Transverse colon (tissue), 4 donors: ENCODE measurements around the gene SLC23A1. TPM values are rescaled to one million over a fixed set of nuclear protein-coding genes. Genes with fewer than 3 reads are reported as not detected.

ENCODE experiments used
- DNase-seq: peaks from one replicate; pipeline ENCODE4 v3.0.0-alpha.2; 2019
- H3K27ac ChIP-seq, 4 donors: fragments of 200-600 bp; sonication (generic); 2 replicates each; pipeline ENCODE4 v1.5.1; 2016 to 2018; ENCODE audit warnings: inconsistent platforms in 4 of 4
- H3K27me3 ChIP-seq: fragments of 200-600 bp; sonication (generic); 2 replicates; pipeline ENCODE4 v1.5.1; 2017; ENCODE audit warnings: inconsistent platforms
- H3K36me3 ChIP-seq, 4 donors: fragments of 200-600 bp; sonication (generic); 2 replicates each; pipeline ENCODE4 v1.5.1; 2017 to 2019; ENCODE audit warnings: inconsistent platforms in 4 of 4
- H3K4me1 ChIP-seq, 4 donors: fragments of 200-600 bp; sonication (generic); 2 replicates each; pipeline ENCODE4 v1.5.1; 2017 to 2020; ENCODE audit warnings: inconsistent platforms in 4 of 4
- H3K4me3 ChIP-seq, 4 donors: fragments of 200-600 bp; sonication (generic); 1 replicate in 1 of 4; 2 replicates in 3 of 4; pipeline versions ENCODE4 v1.5.1 to v1.6.1; 2017 to 2019; ENCODE audit warnings: inconsistent platforms in 4 of 4
- H3K9me3 ChIP-seq, 2 donors: fragments of 200-600 bp; sonication (generic); 2 replicates each; pipeline ENCODE4 v1.5.1; 2017 to 2019; ENCODE audit warnings: inconsistent platforms in 2 of 2
- EP300 ChIP-seq: sonication (generic); formaldehyde crosslinking; IDR thresholded peaks from one replicate; pipeline ENCODE4 v1.6.1; 2017; ENCODE audit warnings: antibody characterized with exemption, low read depth
- POLR2A ChIP-seq: fragments of 450-650 bp; IDR thresholded peaks from one replicate; pipeline ENCODE4 v1.6.1; 2016; ENCODE audit warnings: antibody characterized with exemption, mild to moderate bottlenecking, moderate library complexity
- POLR2AphosphoS5 ChIP-seq, 3 donors: sonication (generic); formaldehyde crosslinking; IDR thresholded peaks; one replicate each; pipeline ENCODE4 v1.6.1; 2016; ENCODE audit warnings: antibody characterized with exemption in 3 of 3
- WGBS, 2 donors: methylation state at CpG; one replicate each; pipeline ENCODE4 v1.1.5; 2018; ENCODE audit warnings: low coverage in 1 of 2; 5-methylcytosine and 5-hydroxymethylcytosine counted together
- in situ Hi-C, 4 donors: fragments of 200-750 bp; cut with MboI; loops; one replicate each; pipeline versions ENCODE4 v1.15.0 to v1.15.1; 2017; ENCODE audit warnings: low sequenced_read_pairs in 3 of 4, low pct_ligation_motif_present in 1 of 4, low pct_unique_long_range_greater_than_20kb in 1 of 4
- intact Hi-C: fragments of 100-400 bp; cut with DNase I; formaldehyde crosslinking; loops from one replicate; pipeline ENCODE4 v1.15.1; 2023; ENCODE audit warnings: low total_unique reads
- total RNA-seq, 4 donors: library from RNA; depleted of rRNA; stranded (reverse); fragments of >200 nt; gene quantifications; one replicate each; pipeline ENCODE4 v1.1.0, GENCODE V29; 2016
- TF ChIP-seq, protein P1 (sequence below), 5 experiments: fragments of 200-600 bp in 3 of 5; fragments of 450-650 bp in 2 of 5; sonication (generic) in 3 of 5; IDR thresholded peaks; 1 replicate in 2 of 5; 2 replicates in 3 of 5; pipeline ENCODE4 v1.5.1; 2016 to 2017; ENCODE audit warnings: antibody characterized with exemption in 5 of 5, inconsistent platforms in 3 of 5, mild to moderate bottlenecking in 2 of 5, moderate library complexity in 1 of 5

SLC23A1 gene
- total RNA-seq, 4 donors from 2014 or later, result 0.80 to 9.5 (median 7.4) TPM; not detected in 1

DNA sequence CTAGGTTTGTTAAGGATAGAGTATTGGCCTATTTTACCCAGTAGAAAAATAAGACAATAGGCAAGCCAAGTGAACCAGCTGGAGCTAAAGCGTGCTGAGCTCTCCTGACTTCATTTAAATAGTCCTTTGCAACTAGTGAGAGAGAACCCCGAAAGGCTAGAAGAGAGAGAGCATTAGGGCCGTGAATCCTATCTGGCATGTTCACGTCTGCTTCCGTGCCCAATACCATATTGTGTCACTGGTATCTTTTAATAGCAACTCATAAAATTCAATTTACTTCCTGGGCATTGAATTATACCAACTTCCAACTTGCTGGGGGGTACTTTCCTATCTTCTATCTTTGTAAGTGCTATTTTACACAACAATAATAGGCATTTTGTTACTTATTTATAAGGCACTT lies 42.4 kb upstream of the SLC23A1 start:
- WGBS, 2 donors, result 53 to 83% methylated on average over 3 to 5 of the region's 5 CpGs
- H3K27me3 ChIP-seq, result no peaks in the 10 kb centered on the region
- in situ Hi-C loops (loop anchor here (5.0 to 25.0 kb wide), 4 partner anchors 79 to 337 kb away; no protein-coding TSS in a partner anchor), intact Hi-C loops (loop anchor here (10.0 kb wide), 1 partner anchor 339 kb away; no protein-coding TSS in a partner anchor)
- no peak overlapping the region for H3K4me3 ChIP-seq
- no peak overlapping the region for H3K27ac ChIP-seq
- TF ChIP-seq, protein P1, sequence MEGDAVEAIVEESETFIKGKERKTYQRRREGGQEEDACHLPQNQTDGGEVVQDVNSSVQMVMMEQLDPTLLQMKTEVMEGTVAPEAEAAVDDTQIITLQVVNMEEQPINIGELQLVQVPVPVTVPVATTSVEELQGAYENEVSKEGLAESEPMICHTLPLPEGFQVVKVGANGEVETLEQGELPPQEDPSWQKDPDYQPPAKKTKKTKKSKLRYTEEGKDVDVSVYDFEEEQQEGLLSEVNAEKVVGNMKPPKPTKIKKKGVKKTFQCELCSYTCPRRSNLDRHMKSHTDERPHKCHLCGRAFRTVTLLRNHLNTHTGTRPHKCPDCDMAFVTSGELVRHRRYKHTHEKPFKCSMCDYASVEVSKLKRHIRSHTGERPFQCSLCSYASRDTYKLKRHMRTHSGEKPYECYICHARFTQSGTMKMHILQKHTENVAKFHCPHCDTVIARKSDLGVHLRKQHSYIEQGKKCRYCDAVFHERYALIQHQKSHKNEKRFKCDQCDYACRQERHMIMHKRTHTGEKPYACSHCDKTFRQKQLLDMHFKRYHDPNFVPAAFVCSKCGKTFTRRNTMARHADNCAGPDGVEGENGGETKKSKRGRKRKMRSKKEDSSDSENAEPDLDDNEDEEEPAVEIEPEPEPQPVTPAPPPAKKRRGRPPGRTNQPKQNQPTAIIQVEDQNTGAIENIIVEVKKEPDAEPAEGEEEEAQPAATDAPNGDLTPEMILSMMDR (IDR thresholded peaks at IDR 0.05), result no peak
- no peak for TF ChIP-seq POLR2A
- no peak for TF ChIP-seq EP300
- TF ChIP-seq POLR2AphosphoS5 (IDR thresholded peaks at IDR 0.05), result no peak
- H3K36me3 ChIP-seq, result peaks cover 0 to 2% (median 0%) of the 10 kb centered on the region in 4 donors
- H3K4me1 ChIP-seq, result no peaks in the 10 kb centered on the region
- no peaks in the 10 kb centered on the region for H3K9me3 ChIP-seq
- no peak for DNase-seq

DNA sequence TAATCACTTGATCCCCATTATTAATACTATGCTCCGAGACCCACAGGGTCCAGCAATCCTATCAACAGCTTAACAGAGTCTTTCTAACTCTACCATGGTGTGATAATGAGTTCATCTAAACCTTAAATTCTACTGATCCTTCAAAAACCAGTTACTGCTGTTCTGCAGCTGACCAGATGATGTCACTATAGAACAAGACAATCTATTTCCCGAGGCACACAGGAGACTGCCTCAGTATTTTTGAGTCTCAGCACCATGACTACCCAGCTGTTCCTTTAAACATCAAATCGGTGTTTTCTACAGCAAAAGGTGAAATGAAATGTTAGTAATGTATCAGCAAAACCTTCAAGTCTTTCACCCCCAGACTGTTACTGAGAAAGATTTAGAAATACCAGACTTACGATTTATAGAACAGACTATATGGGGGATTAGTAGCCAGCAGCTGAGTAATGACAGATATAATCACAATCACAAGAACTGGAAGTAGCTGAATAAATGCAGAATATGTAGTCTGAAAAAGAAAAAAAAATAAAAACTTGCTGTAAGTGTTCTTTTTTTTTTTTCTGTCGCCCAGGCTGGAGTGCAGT lies 39.3 kb upstream of the SLC23A1 start:
- in situ Hi-C loops, result loop anchor here in 3 of 4 donors (5.0 to 10.0 kb wide), 3 partner anchors 82 to 95 kb away; no protein-coding TSS in a partner anchor
- Histone ChIP-seq H3K36me3 (peaks cover 0 to 2% (median 0%) of the 10 kb centered on the region in 4 donors), H3K4me1 (peaks cover 8 to 28% (median 12%) of the 10 kb centered on the region in 4 donors), H3K27me3 (no peaks in the 10 kb centered on the region), H3K27ac (no peak overlapping the region), H3K9me3 (no peaks in the 10 kb centered on the region), H3K4me3 (no peak overlapping the region)
- intact Hi-C loops, result loop anchor here (5.0 to 10.0 kb wide), 2 partner anchors 90 to 342 kb away; no protein-coding TSS in a partner anchor
- 38 to 61% methylated on average over 4 to 5 of the region's 5 CpGs for WGBS, 2 donors
- no peak for DNase-seq
- no peak for TF ChIP-seq POLR2AphosphoS5 (IDR thresholded peaks at IDR 0.05)
- TF ChIP-seq, protein P1 (IDR thresholded peaks at IDR 0.05), result peak; percentile 70 to 85 (median 77)
- TF ChIP-seq EP300, result no peak
- TF ChIP-seq POLR2A, result no peak

DNA sequence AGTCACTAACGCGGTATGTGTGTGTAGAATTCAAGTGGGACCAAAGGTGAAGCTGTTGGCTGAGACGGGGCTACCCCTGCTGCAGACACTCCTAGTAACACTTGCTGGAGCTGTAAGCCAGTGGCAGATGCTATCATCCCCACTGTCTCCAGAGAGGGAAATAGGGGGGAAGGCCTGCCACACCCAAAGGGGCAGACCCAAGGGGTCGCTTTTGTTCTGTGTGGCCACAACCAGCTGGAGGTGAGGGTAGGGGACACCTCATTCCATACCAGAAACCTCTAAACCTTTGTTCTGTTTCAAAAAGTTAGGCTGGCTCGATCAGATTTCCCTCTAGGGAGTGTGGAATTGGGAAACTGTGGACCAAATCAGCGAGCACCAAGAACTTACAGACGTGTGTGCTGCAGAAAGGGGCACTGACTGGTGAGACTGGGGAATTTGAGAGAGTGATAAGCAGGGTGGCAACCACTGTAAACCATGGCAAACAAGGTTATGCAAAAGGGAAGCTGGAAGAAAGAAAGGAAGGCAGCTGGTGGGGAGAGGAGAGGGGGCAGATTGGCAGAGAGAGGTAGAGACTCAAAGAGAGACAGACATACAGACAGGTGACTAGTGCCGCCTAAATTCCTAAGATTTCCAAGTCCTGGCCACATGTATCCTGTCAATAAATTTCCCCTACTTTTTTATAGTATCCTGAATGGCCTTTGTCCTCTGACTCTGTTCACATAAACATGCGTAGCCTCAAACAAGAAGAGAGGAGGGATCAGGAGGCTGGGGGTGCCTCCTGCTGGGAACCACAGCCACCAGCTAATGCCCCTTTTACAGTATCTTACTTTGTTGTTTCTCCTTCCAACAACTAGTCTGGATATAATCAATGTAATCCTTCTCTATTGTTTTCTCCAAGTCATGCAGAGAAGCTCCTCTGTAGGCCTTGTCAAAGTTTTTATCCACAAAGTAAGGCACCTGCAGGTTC lies 36.4 kb upstream of the SLC23A1 start:
- no peak overlapping the region for H3K4me3 ChIP-seq
- H3K9me3 ChIP-seq, result no peaks in the 10 kb centered on the region
- H3K27me3 ChIP-seq, result no peaks in the 10 kb centered on the region
- intact Hi-C loops (loop anchor here (5.0 to 10.0 kb wide), 2 partner anchors 93 to 345 kb away; no protein-coding TSS in a partner anchor), in situ Hi-C loops (loop anchor here in 3 of 4 donors (5.0 to 10.0 kb wide), 3 partner anchors 85 to 98 kb away; no protein-coding TSS in a partner anchor)
- no peak for TF ChIP-seq EP300
- TF ChIP-seq, protein P1 (IDR thresholded peaks at IDR 0.05), result peak in 2 of 5 experiments; percentile 10 to 22
- WGBS, 2 donors, result 50 to 65% methylated on average over 6 to 9 of the region's 9 CpGs
- peak overlapping the region; percentile 35 to 74 (median 60) for H3K27ac ChIP-seq
- peaks cover 28 to 54% (median 37%) of the 10 kb centered on the region in 4 donors for H3K4me1 ChIP-seq
- peak; percentile 38 for DNase-seq
- no peaks in the 10 kb centered on the region for H3K36me3 ChIP-seq

DNA sequence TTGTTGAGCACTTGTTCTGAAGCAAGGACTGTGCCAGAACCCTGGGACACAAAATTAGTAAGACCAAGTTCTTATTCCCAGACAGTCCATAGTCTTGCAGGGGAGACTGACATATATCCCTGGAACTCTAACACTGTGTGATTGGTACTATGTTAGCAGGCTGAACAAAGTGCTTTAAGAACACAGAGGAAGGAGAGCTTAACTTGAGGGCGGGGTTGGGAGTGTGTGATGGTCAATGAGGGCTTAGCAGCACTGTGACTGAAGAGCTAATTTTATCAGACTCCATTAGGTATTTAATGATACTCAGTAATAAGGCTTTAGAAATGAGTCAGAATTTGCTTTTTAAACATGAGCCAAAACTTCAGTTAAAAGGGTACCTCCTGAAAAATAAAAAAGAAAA lies 35.7 kb upstream of the SLC23A1 start:
- in situ Hi-C loops (no loop called here), intact Hi-C loops (no loop called here)
- Histone ChIP-seq H3K36me3 (no peaks in the 10 kb centered on the region), H3K4me1 (peaks cover 35 to 58% (median 39%) of the 10 kb centered on the region in 4 donors), H3K4me3 (no peak overlapping the region), H3K9me3 (no peaks in the 10 kb centered on the region), H3K27ac (peak overlapping the region; percentile 35 to 74 (median 60)), H3K27me3 (no peaks in the 10 kb centered on the region)
- TF ChIP-seq, protein P1 (IDR thresholded peaks at IDR 0.05), result no peak
- no peak for TF ChIP-seq EP300
- no peak for TF ChIP-seq POLR2AphosphoS5 (IDR thresholded peaks at IDR 0.05)
- no peak for TF ChIP-seq POLR2A
- no peak for DNase-seq
- WGBS, 2 donors, result 70% methylated on average over 1 of the region's 1 CpG
